CD14-positive monocyte (primary cell): ENCODE results near the gene FBXL17. TPM values are rescaled to one million over a fixed set of nuclear protein-coding genes. Genes with fewer than 3 reads are reported as not detected.

Experiments
- DNase-seq, 3 donors: peaks; one replicate each; pipeline ENCODE4 v3.0.0-alpha.2; 2011 to 2022
- H2AFZ ChIP-seq: 2 replicates; pipeline ENCODE4 v1.6.0; 2012; ENCODE audit warnings: mild to moderate bottlenecking, low read depth, low read length, inconsistent platforms; ENCODE audit not compliant: insufficient read depth, poor library complexity, severe bottlenecking
- H3K27ac ChIP-seq, 2 donors: 1 replicate in 1 of 2; 2 replicates in 1 of 2; pipeline ENCODE4 v1.5.1; 2012 to 2013; ENCODE audit warnings: low read length in 2 of 2, control low read depth in 1 of 2, inconsistent platforms in 1 of 2, low read depth in 1 of 2, mild to moderate bottlenecking in 1 of 2
- H3K27me3 ChIP-seq, 2 donors: one replicate each; pipeline versions ENCODE4 v1.6.0 to v1.6.1; 2011 to 2013; ENCODE audit warnings: low read length in 2 of 2; ENCODE audit not compliant: control insufficient read depth in 2 of 2, insufficient read depth in 2 of 2
- H3K36me3 ChIP-seq, 2 donors: replicated peaks in 1 of 2; 1 replicate in 1 of 2; 2 replicates in 1 of 2; pipeline versions ENCODE4 v1.5.1 to v1.6.1; 2012 to 2013; ENCODE audit warnings: low read length in 2 of 2, control low read depth in 1 of 2, inconsistent platforms in 1 of 2, mild to moderate bottlenecking in 1 of 2; ENCODE audit not compliant: insufficient read depth in 2 of 2, control insufficient read depth in 1 of 2
- H3K4me1 ChIP-seq, 2 donors: 1 replicate in 1 of 2; 2 replicates in 1 of 2; pipeline versions ENCODE4 v1.5.1 to v1.6.1; 2012 to 2013; ENCODE audit warnings: low read length in 2 of 2, control low read depth in 1 of 2, inconsistent platforms in 1 of 2, mild to moderate bottlenecking in 1 of 2, moderate library complexity in 1 of 2; ENCODE audit not compliant: insufficient read depth in 2 of 2, control insufficient read depth in 1 of 2
- H3K4me2 ChIP-seq: replicated peaks from 2 replicates; pipeline ENCODE3; 2012; ENCODE audit warnings: low read length, moderate library complexity, mild to moderate bottlenecking; ENCODE audit not compliant: poor library complexity, severe bottlenecking; ENCODE audit errors: extremely low read depth
- H3K4me3 ChIP-seq, 3 experiments: fragments of 200-600 bp in 1 of 3; sonication (generic) in 1 of 3; replicated peaks in 1 of 3; 1 replicate in 2 of 3; 2 replicates in 1 of 3; pipeline ENCODE4 v1.5.1; 2011 to 2013; ENCODE audit warnings: low read length in 3 of 3, mild to moderate bottlenecking in 3 of 3, control low read depth in 2 of 3, low read depth in 2 of 3, inconsistent platforms in 1 of 3, moderate library complexity in 1 of 3
- H3K79me2 ChIP-seq: 2 replicates; pipeline ENCODE4 v1.6.0; 2012; ENCODE audit warnings: mild to moderate bottlenecking, control low read depth, inconsistent platforms, low read length, moderate library complexity; ENCODE audit not compliant: insufficient read depth
- H3K9ac ChIP-seq: 2 replicates; pipeline ENCODE4 v1.6.0; 2017; ENCODE audit warnings: low read length, mild to moderate bottlenecking; ENCODE audit not compliant: insufficient read depth, poor library complexity, severe bottlenecking
- H3K9me3 ChIP-seq, 2 donors: replicated peaks in 1 of 2; 1 replicate in 1 of 2; 2 replicates in 1 of 2; pipeline versions ENCODE4 v1.5.1 to v1.6.1; 2012 to 2013; ENCODE audit warnings: low read length in 2 of 2, control low read depth in 1 of 2; ENCODE audit not compliant: control insufficient read depth in 1 of 2, insufficient read depth in 1 of 2
- H4K20me1 ChIP-seq: 2 replicates; pipeline ENCODE4 v1.6.0; 2012; ENCODE audit warnings: mild to moderate bottlenecking, low read length, control low read depth, moderate library complexity; ENCODE audit not compliant: insufficient read depth
- H3K27ac Mint-ChIP-seq, 7 donors: one replicate each; pipeline ENCODE4 v1.8.0; 2020; ENCODE audit warnings: mild to moderate bottlenecking in 7 of 7, mixed read lengths in 7 of 7, moderate library complexity in 6 of 7, inconsistent platforms in 2 of 7
- H3K27me3 Mint-ChIP-seq, 3 donors: one replicate each; pipeline ENCODE4 v1.8.0; 2021 to 2022; ENCODE audit warnings: low read depth in 3 of 3, mild to moderate bottlenecking in 3 of 3, mixed read lengths in 3 of 3, moderate library complexity in 3 of 3, inconsistent platforms in 1 of 3
- H3K36me3 Mint-ChIP-seq, 2 donors: one replicate each; pipeline ENCODE4 v1.8.0; 2020; ENCODE audit warnings: mixed read lengths in 2 of 2, inconsistent platforms in 1 of 2, mild to moderate bottlenecking in 1 of 2
- H3K4me1 Mint-ChIP-seq: one replicate; pipeline ENCODE4 v1.8.0; 2020; ENCODE audit warnings: mild to moderate bottlenecking, mixed read lengths
- H3K4me3 Mint-ChIP-seq, 2 donors: one replicate each; pipeline ENCODE4 v1.8.0; 2020; ENCODE audit warnings: mild to moderate bottlenecking in 2 of 2, mixed read lengths in 2 of 2, moderate library complexity in 1 of 2
- H3K9me3 Mint-ChIP-seq, 7 donors: one replicate each; pipeline ENCODE4 v1.8.0; 2020 to 2022; ENCODE audit warnings: mixed read lengths in 7 of 7, mild to moderate bottlenecking in 6 of 7, moderate library complexity in 6 of 7, inconsistent platforms in 2 of 7
- intact Hi-C, 2 donors: fragments of 100-400 bp; cut with micrococcal nuclease; formaldehyde crosslinking; loops; one replicate each; pipeline versions ENCODE4 v1.15.0 to v1.15.1; 2023
- polyA plus RNA-seq, 3 donors: library from polyadenylated mRNA; depleted of rRNA in 1 of 3; unstranded in 2 of 3; stranded (reverse) in 1 of 3; fragments of 300-500 nt in 2 of 3; fragments of >200 nt in 1 of 3; fragmentation: Illumina TruSeq in 2 of 3; gene quantifications; 1 replicate in 2 of 3; 2 replicates in 1 of 3; pipeline ENCODE4 v1.2.3, GENCODE V29; 2012 to 2021
- TF ChIP-seq, protein P1 (sequence below): fragments of 200-600 bp; IDR thresholded peaks from one replicate; pipeline ENCODE4 v1.8.0; 2022; ENCODE audit warnings: antibody characterized with exemption, mild to moderate bottlenecking

FBXL17 gene
- polyA plus RNA-seq, 3 donors: 1.5 to 6.6 (median 2.0) TPM

DNA sequence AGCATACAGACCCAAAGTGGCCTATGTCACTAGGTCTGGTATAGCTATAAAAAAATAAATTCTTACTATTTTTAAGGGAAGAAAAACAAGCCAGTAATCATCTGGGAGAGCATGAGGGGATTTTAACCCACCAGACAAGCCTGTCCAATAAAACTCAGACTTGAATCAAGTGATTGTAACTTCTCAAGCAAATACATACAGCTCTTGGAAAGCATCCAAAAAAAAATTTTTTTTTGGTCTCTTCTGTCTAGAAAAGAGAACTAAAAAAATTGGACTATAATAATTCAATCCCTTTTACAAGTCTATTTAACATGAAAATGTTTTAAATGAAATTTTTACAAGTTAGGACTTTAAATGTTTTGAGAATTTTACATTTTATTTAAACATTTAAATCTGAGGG is 61.7 kb downstream of the FBXL17 start:
- no peak overlapping the region for H3K4me3 ChIP-seq
- Mint-ChIP-seq H3K9me3 (peaks cover 0 to 1% (median 0%) of the 10 kb centered on the region in 7 donors), H3K4me3 (no peak overlapping the region), H3K27me3 (no peaks in the 10 kb centered on the region), H3K27ac (no peak overlapping the region), H3K4me1 (no peaks in the 10 kb centered on the region), H3K36me3 (peaks cover 9 to 13% of the 10 kb centered on the region in 2 donors)
- H3K36me3 ChIP-seq: no peaks in the 10 kb centered on the region
- H3K79me2 ChIP-seq: no peaks in the 10 kb centered on the region
- intact Hi-C loops: no loop called here
- H2AFZ ChIP-seq: no peak overlapping the region
- no peaks in the 10 kb centered on the region for H3K4me1 ChIP-seq
- H4K20me1 ChIP-seq: no peaks in the 10 kb centered on the region
- no peak for DNase-seq
- TF ChIP-seq, protein P1, sequence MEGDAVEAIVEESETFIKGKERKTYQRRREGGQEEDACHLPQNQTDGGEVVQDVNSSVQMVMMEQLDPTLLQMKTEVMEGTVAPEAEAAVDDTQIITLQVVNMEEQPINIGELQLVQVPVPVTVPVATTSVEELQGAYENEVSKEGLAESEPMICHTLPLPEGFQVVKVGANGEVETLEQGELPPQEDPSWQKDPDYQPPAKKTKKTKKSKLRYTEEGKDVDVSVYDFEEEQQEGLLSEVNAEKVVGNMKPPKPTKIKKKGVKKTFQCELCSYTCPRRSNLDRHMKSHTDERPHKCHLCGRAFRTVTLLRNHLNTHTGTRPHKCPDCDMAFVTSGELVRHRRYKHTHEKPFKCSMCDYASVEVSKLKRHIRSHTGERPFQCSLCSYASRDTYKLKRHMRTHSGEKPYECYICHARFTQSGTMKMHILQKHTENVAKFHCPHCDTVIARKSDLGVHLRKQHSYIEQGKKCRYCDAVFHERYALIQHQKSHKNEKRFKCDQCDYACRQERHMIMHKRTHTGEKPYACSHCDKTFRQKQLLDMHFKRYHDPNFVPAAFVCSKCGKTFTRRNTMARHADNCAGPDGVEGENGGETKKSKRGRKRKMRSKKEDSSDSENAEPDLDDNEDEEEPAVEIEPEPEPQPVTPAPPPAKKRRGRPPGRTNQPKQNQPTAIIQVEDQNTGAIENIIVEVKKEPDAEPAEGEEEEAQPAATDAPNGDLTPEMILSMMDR: no peak
- H3K27ac ChIP-seq: no peak overlapping the region
- no peaks in the 10 kb centered on the region for H3K9me3 ChIP-seq
- no peak overlapping the region for H3K9ac ChIP-seq
- no peaks in the 10 kb centered on the region for H3K27me3 ChIP-seq
- no peak overlapping the region for H3K4me2 ChIP-seq

DNA sequence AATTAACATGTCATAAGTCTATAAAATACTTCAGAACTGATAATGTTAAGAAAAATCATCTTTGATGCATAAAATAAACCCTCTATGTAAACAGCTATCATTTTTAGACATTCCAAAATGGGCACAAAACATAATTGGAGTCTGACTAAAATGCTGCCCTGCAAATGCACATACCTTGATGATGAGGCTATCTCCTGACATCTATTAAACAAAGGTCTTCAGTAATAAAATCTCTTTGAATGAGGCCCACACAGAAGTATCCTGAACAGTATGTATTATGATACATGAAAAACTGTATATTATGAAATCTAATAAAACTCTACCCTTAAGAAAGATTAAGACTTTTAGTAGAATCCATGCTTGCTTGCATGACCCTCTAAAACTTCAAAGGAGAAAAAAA is 66.1 kb downstream of the FBXL17 start:
- H4K20me1 ChIP-seq: no peaks in the 10 kb centered on the region
- no peaks in the 10 kb centered on the region for H3K9me3 ChIP-seq
- Mint-ChIP-seq H3K27me3 (no peaks in the 10 kb centered on the region), H3K36me3 (peaks cover 9 to 11% of the 10 kb centered on the region in 2 donors), H3K4me1 (no peaks in the 10 kb centered on the region), H3K9me3 (no peaks in the 10 kb centered on the region), H3K4me3 (no peak overlapping the region), H3K27ac (no peak overlapping the region)
- H3K4me2 ChIP-seq: no peak overlapping the region
- no peak overlapping the region for H3K9ac ChIP-seq
- no peak overlapping the region for H2AFZ ChIP-seq
- H3K36me3 ChIP-seq: no peaks in the 10 kb centered on the region
- H3K4me1 ChIP-seq: no peaks in the 10 kb centered on the region
- no peaks in the 10 kb centered on the region for H3K79me2 ChIP-seq
- no peaks in the 10 kb centered on the region for H3K27me3 ChIP-seq
- intact Hi-C loops: no loop called here
- no peak overlapping the region for H3K4me3 ChIP-seq
- DNase-seq: no peak
- TF ChIP-seq, protein P1: no peak
- no peak overlapping the region for H3K27ac ChIP-seq
